Ovary (tissue), 3 donors: ENCODE measurements around the gene WNT9A.

Experiments
- CTCF ChIP-seq, 3 donors: fragments of 450-650 bp in 2 of 3; fragments of 200-600 bp in 1 of 3; IDR thresholded peaks; one replicate each; pipeline versions ENCODE4 v1.5.1 to v1.8.0; 2016 to 2022; ENCODE audit warnings: antibody characterized with exemption in 3 of 3, mild to moderate bottlenecking in 1 of 3
- EP300 ChIP-seq: sonication (generic); formaldehyde crosslinking; IDR thresholded peaks from one replicate; pipeline ENCODE4 v1.6.1; 2017; ENCODE audit warnings: antibody characterized with exemption
- POLR2A ChIP-seq: fragments of 450-650 bp; IDR thresholded peaks from one replicate; pipeline ENCODE4 v1.6.1; 2017; ENCODE audit warnings: antibody characterized with exemption, mild to moderate bottlenecking, moderate library complexity
- donor health status: DM: no; HTN: no; CAD: no.

DNA sequence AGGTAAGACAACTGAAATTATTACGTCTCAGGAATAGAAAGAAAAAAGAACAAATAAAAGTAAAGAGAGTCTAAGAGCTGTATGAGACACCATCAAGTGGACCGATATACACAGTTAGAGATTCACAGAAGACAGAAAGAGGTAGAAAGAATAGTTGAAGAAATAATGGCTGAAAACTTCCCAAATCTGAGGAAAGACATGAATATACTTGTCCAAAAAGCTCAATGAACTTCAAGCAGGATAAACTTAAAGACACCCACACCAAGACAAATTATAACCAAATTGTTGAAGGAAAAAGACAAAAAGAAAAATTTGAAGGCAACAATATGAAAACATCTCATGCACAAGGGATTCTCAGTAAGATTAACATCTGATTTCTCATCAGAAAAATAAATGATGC lies 39.4 kb upstream of the WNT9A start:
- no peak for TF ChIP-seq CTCF (IDR thresholded peaks at IDR 0.05)
- no peak for TF ChIP-seq POLR2A
- TF ChIP-seq EP300 = no peak
